H9 (cell line): ENCODE measurements around the gene ARHGAP45. TPM values are rescaled to one million over a fixed set of nuclear protein-coding genes. Genes with fewer than 3 reads are reported as not detected.

ENCODE experiments used
- DNase-seq: peaks from one replicate; pipeline ENCODE4 v3.0.0-alpha.2; 2017
- H2AFZ ChIP-seq: one replicate; pipeline ENCODE4 v1.6.1; 2013; ENCODE audit warnings: mild to moderate bottlenecking, low read length, control low read depth, moderate library complexity
- H2AK5ac ChIP-seq: 2 replicates; pipeline ENCODE4 v1.6.1; 2013; ENCODE audit warnings: low read length, control low read depth, mixed read lengths; ENCODE audit not compliant: insufficient read length
- H2BK120ac ChIP-seq: one replicate; pipeline ENCODE4 v1.6.1; 2013; ENCODE audit warnings: low read depth, mild to moderate bottlenecking, low read length, control low read depth, inconsistent platforms; ENCODE audit not compliant: poor library complexity, severe bottlenecking
- H2BK12ac ChIP-seq: 2 replicates; pipeline ENCODE4 v1.6.1; 2013; ENCODE audit warnings: low read length, control low read depth, mixed read lengths, low read depth; ENCODE audit not compliant: insufficient read length
- H2BK15ac ChIP-seq: 2 replicates; pipeline ENCODE4 v1.6.1; 2013; ENCODE audit warnings: low read depth, low read length, control low read depth
- H2BK20ac ChIP-seq: one replicate; pipeline ENCODE4 v1.6.1; 2013; ENCODE audit warnings: low read depth, mild to moderate bottlenecking, low read length, control low read depth, inconsistent platforms; ENCODE audit not compliant: poor library complexity, severe bottlenecking
- H2BK5ac ChIP-seq: 2 replicates; pipeline ENCODE4 v1.6.1; 2013; ENCODE audit warnings: low read length, control low read depth, mixed read lengths; ENCODE audit not compliant: insufficient read length
- H3K14ac ChIP-seq: 2 replicates; pipeline ENCODE4 v1.6.1; 2013; ENCODE audit warnings: low read length, control low read depth; ENCODE audit not compliant: insufficient read depth
- H3K18ac ChIP-seq: 2 replicates; pipeline ENCODE4 v1.6.1; 2013; ENCODE audit warnings: low read depth, mild to moderate bottlenecking, mixed read lengths, low read length, control low read depth; ENCODE audit not compliant: insufficient read length
- H3K23ac ChIP-seq: 2 replicates; pipeline ENCODE4 v1.6.1; 2013; ENCODE audit warnings: low read length, control low read depth, mixed read lengths, low read depth; ENCODE audit not compliant: insufficient read length
- H3K23me2 ChIP-seq: 2 replicates; pipeline ENCODE4 v1.6.1; 2013; ENCODE audit warnings: low read depth, mild to moderate bottlenecking, mixed read lengths, low read length, control low read depth; ENCODE audit not compliant: insufficient read length, poor library complexity, severe bottlenecking
- H3K27ac ChIP-seq: 2 replicates; pipeline ENCODE4 v1.5.1; 2013; ENCODE audit warnings: low read length, control low read depth, mixed read lengths, low read depth; ENCODE audit not compliant: insufficient read length
- H3K27me3 ChIP-seq: 2 replicates; pipeline ENCODE4 v1.6.1; 2013; ENCODE audit warnings: low read length, control low read depth, inconsistent platforms; ENCODE audit not compliant: insufficient read depth
- H3K4ac ChIP-seq: 2 replicates; pipeline ENCODE4 v1.6.1; 2013; ENCODE audit warnings: low read depth, mild to moderate bottlenecking, control low read depth, inconsistent platforms, low read length, moderate library complexity
- H3K4me1 ChIP-seq: 2 replicates; pipeline ENCODE4 v1.6.1; 2013; ENCODE audit warnings: low read length, control low read depth, inconsistent platforms; ENCODE audit not compliant: insufficient read depth
- H3K4me2 ChIP-seq: 2 replicates; pipeline ENCODE4 v1.6.1; 2013; ENCODE audit warnings: low read length, control low read depth, mixed read lengths; ENCODE audit not compliant: insufficient read length, insufficient read depth
- H3K56ac ChIP-seq: 2 replicates; pipeline ENCODE4 v1.6.1; 2013; ENCODE audit warnings: low read depth, mild to moderate bottlenecking, mixed read lengths, low read length, control low read depth; ENCODE audit not compliant: insufficient read length
- H3K79me1 ChIP-seq: 2 replicates; pipeline ENCODE4 v1.6.1; 2013; ENCODE audit warnings: low read depth, mild to moderate bottlenecking, moderate library complexity, low read length, control low read depth, inconsistent platforms; ENCODE audit not compliant: insufficient read depth, poor library complexity, severe bottlenecking
- H3K79me2 ChIP-seq: 2 replicates; pipeline ENCODE4 v1.6.1; 2013; ENCODE audit warnings: low read length, control low read depth, inconsistent platforms; ENCODE audit not compliant: insufficient read depth
- H3K9ac ChIP-seq: 2 replicates; pipeline ENCODE4 v1.6.1; 2013; ENCODE audit warnings: low read length, control low read depth, mixed read lengths; ENCODE audit not compliant: insufficient read length; ENCODE audit errors: extremely low read depth
- H3K9me3 ChIP-seq: one replicate; pipeline ENCODE4 v1.6.1; 2013; ENCODE audit warnings: low read depth, low read length, inconsistent platforms; ENCODE audit not compliant: control insufficient read depth
- H3T11ph ChIP-seq: one replicate; pipeline ENCODE4 v1.6.1; 2013; ENCODE audit warnings: mild to moderate bottlenecking, low read length, control low read depth, inconsistent platforms
- H4K20me1 ChIP-seq: one replicate; pipeline ENCODE4 v1.6.1; 2013; ENCODE audit not compliant: control insufficient read depth, insufficient read length, insufficient read depth
- H4K5ac ChIP-seq: 2 replicates; pipeline ENCODE4 v1.6.1; 2013; ENCODE audit warnings: low read depth, mild to moderate bottlenecking, mixed read lengths, low read length, control low read depth; ENCODE audit not compliant: insufficient read length
- H4K8ac ChIP-seq: replicated peaks from 2 replicates; pipeline ENCODE4 v1.6.1; 2013; ENCODE audit warnings: low read length, control low read depth, mixed read lengths, low read depth; ENCODE audit not compliant: insufficient read length
- H4K91ac ChIP-seq: 2 replicates; pipeline ENCODE4 v1.6.1; 2013; ENCODE audit warnings: low read depth, mild to moderate bottlenecking, moderate library complexity, mixed read lengths, low read length, control low read depth; ENCODE audit not compliant: insufficient read length
- H3K27ac Mint-ChIP-seq, 3 experiments: 2 replicates in 2 of 3; 3 replicates in 1 of 3; pipeline ENCODE4 v1.8.0; 2020 to 2021; ENCODE audit warnings: mixed read lengths in 3 of 3, mild to moderate bottlenecking in 1 of 3, moderate library complexity in 1 of 3
- H3K27me3 Mint-ChIP-seq: 2 replicates; pipeline ENCODE4 v1.8.0; 2021; ENCODE audit warnings: low read depth, mild to moderate bottlenecking, moderate library complexity, mixed read lengths
- H3K36me3 Mint-ChIP-seq, 3 experiments: 2 replicates in 2 of 3; 3 replicates in 1 of 3; pipeline ENCODE4 v1.8.0; 2020 to 2021; ENCODE audit warnings: low read depth in 3 of 3, mixed read lengths in 3 of 3; ENCODE audit not compliant: insufficient read depth in 1 of 3
- H3K4me1 Mint-ChIP-seq, 2 experiments: 2 replicates each; pipeline ENCODE4 v1.8.0; 2020; ENCODE audit warnings: mixed read lengths in 2 of 2
- H3K4me3 Mint-ChIP-seq, 2 experiments: 2 replicates in 1 of 2; 3 replicates in 1 of 2; pipeline ENCODE4 v1.8.0; 2020 to 2021; ENCODE audit warnings: mild to moderate bottlenecking in 2 of 2, mixed read lengths in 2 of 2, moderate library complexity in 1 of 2
- H3K9me3 Mint-ChIP-seq, 2 experiments: 2 replicates in 1 of 2; 3 replicates in 1 of 2; pipeline ENCODE4 v1.8.0; 2020; ENCODE audit warnings: mild to moderate bottlenecking in 2 of 2, mixed read lengths in 2 of 2, moderate library complexity in 1 of 2
- CTCF ChIP-seq: fragments of 200-600 bp; sonication (generic); conservative IDR thresholded peaks from 3 replicates; pipeline ENCODE4 v1.8.0; 2021; ENCODE audit warnings: antibody characterized with exemption, mild to moderate bottlenecking
- WGBS: extraction: QIAGEN DNeasy Blood & Tissue Kit; methylation state at CpG from one replicate; pipeline ENCODE4 v1.1.7; 2013; ENCODE audit warnings: missing lambda C conversion rate, low lambda C conversion rate, mixed read lengths; ENCODE audit not compliant: insufficient read length; ENCODE audit errors: extremely low coverage; 5-methylcytosine and 5-hydroxymethylcytosine counted together
- total RNA-seq: library from RNA; stranded (reverse); gene quantifications from 2 replicates; pipeline ENCODE4 v1.2.1, GENCODE V29; 2021

ARHGAP45 gene
- total RNA-seq, 1 experiment from 2014 or later: 39.8 TPM

- H3K4me2 ChIP-seq: no peak overlapping the region
- no peak overlapping the region for H2BK5ac ChIP-seq
- no peak overlapping the region for H2BK12ac ChIP-seq
- no peaks in the 10 kb centered on the region for H4K20me1 ChIP-seq
- no peak for DNase-seq
- H4K5ac ChIP-seq: no peak overlapping the region
- H3K27ac ChIP-seq: no peak overlapping the region
- no peaks in the 10 kb centered on the region for H3K27me3 ChIP-seq
- no peak overlapping the region for H3K18ac ChIP-seq
- H3K79me2 ChIP-seq: no peaks in the 10 kb centered on the region; the same call in 1 of the 2 replicates
- no peak overlapping the region for H2AK5ac ChIP-seq
- H3K56ac ChIP-seq: no peak overlapping the region
- no CpG with 5 or more reads among the region's 89 CpGs for WGBS
- peaks cover 2% of the 10 kb centered on the region for H3K27me3 Mint-ChIP-seq
- H3K4me3 Mint-ChIP-seq: no peak overlapping the region
- H3K14ac ChIP-seq: no peak overlapping the region
- no peaks in the 10 kb centered on the region for H3K4me1 ChIP-seq
- no peak overlapping the region for H4K91ac ChIP-seq
- H3K4me1 Mint-ChIP-seq: peaks cover 2 to 13% of the 10 kb centered on the region in 2 experiments; a peak in 3 of 4 replicates
- TF ChIP-seq CTCF: no peak
- peaks cover 0 to 19% (median 7%) of the 10 kb centered on the region in 3 experiments; a peak in 3 of 7 replicates for H3K36me3 Mint-ChIP-seq
- no peak overlapping the region for H2AFZ ChIP-seq
- H4K8ac ChIP-seq: no peak overlapping the region
- H3K4ac ChIP-seq: no peak overlapping the region
- no peak overlapping the region for H2BK120ac ChIP-seq
- no peak overlapping the region for H3K27ac Mint-ChIP-seq
- H3K9me3 ChIP-seq: no peaks in the 10 kb centered on the region
- no peak overlapping the region for H2BK15ac ChIP-seq
- H3K9ac ChIP-seq: no peak overlapping the region
- H3K23me2 ChIP-seq: no peaks in the 10 kb centered on the region
- H3T11ph ChIP-seq: no peak overlapping the region
- H3K79me1 ChIP-seq: no peaks in the 10 kb centered on the region
- H2BK20ac ChIP-seq: no peak overlapping the region
- no peaks in the 10 kb centered on the region for H3K9me3 Mint-ChIP-seq
- no peak overlapping the region for H3K23ac ChIP-seq
These were observed 41.5 kb downstream of the ARHGAP45 start for GRCh38 chr19:1108291-1109031.
